ENCODE data around the gene MX2.
"Not testable (repeated sequence)": the region's sequence is repeated elsewhere in the genome, so short reads cannot be mapped to it uniquely, and the experiment has no call there.

The MX2 gene, protein sequence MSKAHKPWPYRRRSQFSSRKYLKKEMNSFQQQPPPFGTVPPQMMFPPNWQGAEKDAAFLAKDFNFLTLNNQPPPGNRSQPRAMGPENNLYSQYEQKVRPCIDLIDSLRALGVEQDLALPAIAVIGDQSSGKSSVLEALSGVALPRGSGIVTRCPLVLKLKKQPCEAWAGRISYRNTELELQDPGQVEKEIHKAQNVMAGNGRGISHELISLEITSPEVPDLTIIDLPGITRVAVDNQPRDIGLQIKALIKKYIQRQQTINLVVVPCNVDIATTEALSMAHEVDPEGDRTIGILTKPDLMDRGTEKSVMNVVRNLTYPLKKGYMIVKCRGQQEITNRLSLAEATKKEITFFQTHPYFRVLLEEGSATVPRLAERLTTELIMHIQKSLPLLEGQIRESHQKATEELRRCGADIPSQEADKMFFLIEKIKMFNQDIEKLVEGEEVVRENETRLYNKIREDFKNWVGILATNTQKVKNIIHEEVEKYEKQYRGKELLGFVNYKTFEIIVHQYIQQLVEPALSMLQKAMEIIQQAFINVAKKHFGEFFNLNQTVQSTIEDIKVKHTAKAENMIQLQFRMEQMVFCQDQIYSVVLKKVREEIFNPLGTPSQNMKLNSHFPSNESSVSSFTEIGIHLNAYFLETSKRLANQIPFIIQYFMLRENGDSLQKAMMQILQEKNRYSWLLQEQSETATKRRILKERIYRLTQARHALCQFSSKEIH

DNA sequence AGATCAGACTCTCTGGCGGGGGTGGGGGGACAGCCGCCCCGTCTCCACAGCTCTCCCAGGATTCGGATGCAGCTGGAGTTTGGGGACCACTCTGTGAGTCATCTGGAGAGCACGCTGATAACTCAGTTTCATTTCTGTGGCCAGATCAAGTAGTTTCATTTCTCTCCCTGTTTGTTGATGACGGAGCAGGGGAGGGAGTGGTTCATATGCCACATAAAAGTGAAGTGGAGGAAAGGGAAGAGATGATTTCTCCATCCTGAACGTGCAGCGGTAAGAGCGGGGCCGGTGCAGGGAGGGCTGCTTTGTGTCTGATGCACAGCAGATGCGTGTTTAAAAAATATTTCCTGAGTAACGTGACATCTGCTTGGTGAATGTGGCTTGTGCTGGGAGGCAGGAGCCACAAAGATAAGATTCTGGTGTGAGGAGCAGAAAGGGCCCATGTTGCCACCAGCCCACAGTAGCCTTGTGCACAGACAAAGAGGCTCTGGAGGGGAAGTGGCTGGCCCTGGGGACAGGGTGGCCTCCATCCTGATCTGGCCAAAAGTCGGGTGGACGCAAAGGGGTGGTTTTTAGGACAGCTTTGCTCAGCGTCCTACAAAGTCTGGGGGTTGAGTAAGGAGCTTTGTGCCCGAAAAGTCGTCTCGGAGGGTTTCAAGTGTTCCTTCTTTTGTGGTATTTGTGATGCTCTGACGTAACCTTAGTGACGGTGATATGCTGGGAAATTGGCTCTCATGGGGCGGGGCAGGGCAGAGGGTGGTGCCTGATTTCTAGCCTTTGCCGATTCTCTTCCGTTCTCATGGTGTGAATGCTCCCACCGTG is at the start of gene MX2:
TSS of gene MX2 (plus strand) at position 242 of the 819 bp plus-strand sequence. CDS start 14,880 bp downstream, outside the sequence.
- Mint-ChIP-seq H3K9me3 (no peaks in the 10 kb centered on the region), H3K27ac (peak within 1 kb of the TSS; percentile 99), H3K4me1 (peaks cover 62% of the 10 kb centered on the region)

DNA sequence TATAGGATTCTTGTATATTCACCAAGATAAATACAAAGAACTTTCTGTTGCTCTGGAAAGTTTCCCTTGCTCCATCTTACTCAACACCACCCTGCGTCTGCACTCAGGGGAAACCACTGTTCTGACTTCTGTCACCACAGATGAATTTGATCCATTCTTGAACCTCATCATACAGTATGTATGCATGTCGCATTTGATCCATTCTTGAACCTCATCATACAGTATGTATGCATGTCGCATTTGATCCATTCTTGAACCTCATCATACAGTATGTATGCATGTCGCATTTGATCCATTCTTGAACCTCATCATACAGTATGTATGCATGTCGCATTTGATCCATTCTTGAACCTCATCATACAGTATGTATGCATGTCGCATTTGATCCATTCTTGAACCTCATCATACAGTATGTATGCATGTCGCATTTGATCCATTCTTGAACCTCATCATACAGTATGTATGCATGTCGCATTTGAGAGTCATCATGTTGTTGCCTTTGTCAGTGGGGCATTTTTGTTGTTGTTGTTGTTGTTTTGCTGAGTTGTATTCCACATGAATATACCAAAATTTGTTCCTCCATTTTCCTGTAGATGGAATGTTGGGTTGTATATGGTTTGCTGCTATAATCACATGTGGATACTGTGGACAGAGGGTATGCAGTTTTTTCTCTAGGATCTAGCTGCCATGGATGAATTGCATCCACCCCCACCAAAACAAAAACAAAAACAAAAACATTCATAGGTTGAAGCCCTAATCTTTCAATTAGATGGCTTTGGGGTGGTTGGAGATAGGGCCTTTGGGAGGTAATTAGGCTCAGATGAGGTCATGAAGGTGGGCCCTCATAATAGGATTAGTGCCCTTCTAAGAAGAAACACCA is 48.3 kb upstream of the MX2 start:
- H3K27ac Mint-ChIP-seq, DNase-seq, H3K36me3 Mint-ChIP-seq, H3K4me3 Mint-ChIP-seq, H3K4me1 Mint-ChIP-seq, H3K9me3 Mint-ChIP-seq, CTCF ChIA-PET: not testable (repeated sequence)
- H3K27me3 Mint-ChIP-seq = peaks cover 68% of the 10 kb centered on the region

More for the DNA sequence above, at the start of gene MX2:
- H3K36me3 Mint-ChIP-seq = peaks cover 24% of the 10 kb centered on the region
- peak; percentile 90 for DNase-seq
- H3K4me3 Mint-ChIP-seq = peak within 1 kb of the TSS; percentile 75
- CTCF ChIA-PET = interaction anchor here (0.8 to 1.7 kb wide), 2 partner anchors 8 to 64 kb away, joined by 3 to 5 read pairs; partner anchors contain the start of gene MX1
- peaks cover 10% of the 10 kb centered on the region for H3K27me3 Mint-ChIP-seq

DNA sequence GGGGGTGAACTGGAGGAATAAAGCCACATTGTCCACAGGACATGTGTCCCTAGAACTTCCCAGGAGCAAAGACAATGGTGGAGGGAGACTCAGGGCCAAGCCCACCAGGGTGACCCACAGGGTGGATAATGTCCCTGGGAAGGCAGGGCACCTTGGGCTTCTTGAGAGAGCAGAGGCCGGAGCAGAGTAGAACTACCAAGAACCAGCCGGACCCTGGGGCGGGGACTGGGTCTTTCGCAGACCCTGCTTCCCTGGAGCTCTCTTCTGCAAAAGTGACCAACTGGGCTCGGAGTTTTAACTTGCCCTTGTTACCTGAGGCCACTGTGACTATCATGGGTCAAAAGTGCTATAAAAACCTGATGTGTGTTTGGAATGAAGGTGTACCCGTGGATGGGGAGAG is 46.1 kb upstream of the MX2 start:
- no peak for DNase-seq
- H3K9me3 Mint-ChIP-seq = no peaks in the 10 kb centered on the region
- no peaks in the 10 kb centered on the region for H3K36me3 Mint-ChIP-seq
- H3K27me3 Mint-ChIP-seq = peaks cover 73% of the 10 kb centered on the region
- no peak overlapping the region for H3K4me3 Mint-ChIP-seq
- H3K4me1 Mint-ChIP-seq = peaks cover 5% of the 10 kb centered on the region
- CTCF ChIA-PET = no interaction called here
- no peak overlapping the region for H3K27ac Mint-ChIP-seq

DNA sequence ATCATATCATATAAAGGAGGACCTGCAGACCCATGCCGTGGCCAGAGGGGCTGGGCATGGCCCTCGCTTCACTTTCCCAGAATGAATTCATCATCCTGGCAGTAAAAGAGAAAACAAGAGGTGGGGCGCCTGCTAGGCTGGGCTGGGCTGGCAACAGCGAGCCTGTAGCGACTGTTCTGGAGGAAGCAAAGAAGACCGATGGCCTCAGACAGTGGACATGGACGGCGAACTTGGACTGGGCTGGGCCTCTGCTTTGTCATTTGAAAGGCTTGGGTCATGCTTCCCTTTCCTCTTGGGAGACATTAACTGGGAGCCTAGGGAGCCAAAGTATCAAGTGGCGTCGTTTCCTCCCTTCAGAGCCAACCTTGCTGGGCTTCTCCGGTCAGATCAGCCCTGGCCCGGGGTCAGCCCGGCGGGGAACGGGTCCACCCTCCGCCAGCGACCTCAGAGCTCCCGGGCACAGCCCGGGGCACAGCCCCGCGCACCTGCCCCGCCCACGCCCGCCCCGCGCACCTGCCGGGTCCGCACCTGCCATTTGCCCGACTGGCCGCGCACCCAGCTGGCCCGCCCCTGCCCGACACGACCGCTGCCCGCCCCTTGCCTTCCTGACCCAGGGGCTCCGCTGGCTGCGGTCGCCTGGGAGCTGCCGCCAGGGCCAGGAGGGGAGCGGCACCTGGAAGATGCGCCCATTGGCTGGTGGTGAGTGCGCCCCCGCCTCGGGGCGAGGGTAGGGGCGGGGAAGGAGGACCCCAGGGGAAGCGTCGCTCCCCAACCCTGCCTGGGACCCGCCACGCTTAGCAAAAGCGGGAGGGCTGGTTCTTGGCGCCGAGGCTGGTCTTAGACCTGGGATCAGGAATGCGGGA is 45.4 kb upstream of the MX2 start, which contains the start of gene FAM3B:
TSS of gene FAM3B (plus strand) at position 602 of the 863 bp plus-strand sequence. CDS start at position 681, 79 bp downstream.
- Mint-ChIP-seq H3K36me3 (no peaks in the 10 kb centered on the region), H3K4me3 (no peak within 1 kb of the TSS), H3K9me3 (no peaks in the 10 kb centered on the region), H3K4me1 (peaks cover 7% of the 10 kb centered on the region), H3K27me3 (peaks cover 73% of the 10 kb centered on the region), H3K27ac (no peak within 1 kb of the TSS)
- CTCF ChIA-PET = no interaction called here
- DNase-seq = no peak

GRCh38 chr21:41317063-41317392 is 44.8 kb upstream of the MX2 start:
- Mint-ChIP-seq H3K27me3 (peaks cover 79% of the 10 kb centered on the region), H3K4me1 (peaks cover 8% of the 10 kb centered on the region), H3K36me3 (no peaks in the 10 kb centered on the region), H3K9me3 (no peaks in the 10 kb centered on the region), H3K4me3 (no peak overlapping the region), H3K27ac (no peak overlapping the region)
- no peak for DNase-seq
- CTCF ChIA-PET = no interaction called here

DNA sequence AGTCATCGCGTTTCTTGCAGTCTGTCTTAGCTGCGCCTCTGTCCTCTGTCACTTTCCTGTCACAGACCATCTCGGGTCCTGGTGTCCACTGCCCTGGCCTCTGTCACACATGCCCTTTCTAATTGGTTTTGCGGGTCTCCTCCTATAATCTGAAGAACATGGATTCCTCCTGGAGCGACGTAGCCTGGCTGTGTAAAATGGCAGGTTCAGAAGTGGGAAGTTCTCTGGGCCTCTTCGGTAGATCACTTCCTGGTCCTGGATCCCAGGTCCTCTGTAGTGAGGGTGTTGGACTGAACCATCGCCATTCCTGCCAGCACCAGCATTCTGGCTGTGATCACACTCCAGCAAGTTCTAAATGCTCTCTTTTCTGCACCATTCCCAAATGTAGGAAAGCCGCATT is 44.4 kb upstream of the MX2 start:
- no peaks in the 10 kb centered on the region for H3K36me3 Mint-ChIP-seq
- H3K9me3 Mint-ChIP-seq = no peaks in the 10 kb centered on the region
- peaks cover 81% of the 10 kb centered on the region for H3K27me3 Mint-ChIP-seq
- H3K4me3 Mint-ChIP-seq = no peak overlapping the region
- H3K4me1 Mint-ChIP-seq = peaks cover 8% of the 10 kb centered on the region
- DNase-seq = no peak
- CTCF ChIA-PET = no interaction called here
- no peak overlapping the region for H3K27ac Mint-ChIP-seq

DNA sequence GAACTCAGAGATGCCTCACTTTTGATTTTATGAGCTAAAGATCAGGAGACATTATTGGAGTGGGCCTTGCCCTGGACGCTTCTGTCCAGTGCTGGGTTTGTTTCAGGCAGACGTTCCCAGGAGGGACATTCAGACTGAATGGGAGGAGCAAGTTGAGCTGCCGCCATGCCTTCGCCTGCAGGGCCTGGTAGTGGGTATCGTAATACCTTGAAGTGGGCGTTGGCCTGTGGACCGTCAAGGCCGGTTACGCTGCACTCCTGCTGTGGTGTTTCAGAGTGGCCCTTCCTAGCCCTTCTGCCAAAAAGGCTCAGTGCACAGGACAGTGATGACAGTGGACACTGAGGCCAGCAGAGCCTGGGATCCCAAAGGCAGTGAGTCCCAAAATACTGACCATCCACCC is 43.6 kb upstream of the MX2 start:
- Mint-ChIP-seq H3K27ac (no peak overlapping the region), H3K9me3 (no peaks in the 10 kb centered on the region), H3K4me1 (peaks cover 8% of the 10 kb centered on the region), H3K4me3 (no peak overlapping the region), H3K27me3 (peaks cover 81% of the 10 kb centered on the region), H3K36me3 (no peaks in the 10 kb centered on the region)
- CTCF ChIA-PET = no interaction called here
- no peak for DNase-seq

GRCh38 chr21:41319273-41319672 is 42.6 kb upstream of the MX2 start:
- Mint-ChIP-seq H3K27me3 (peaks cover 81% of the 10 kb centered on the region), H3K4me1 (peaks cover 8% of the 10 kb centered on the region), H3K4me3 (no peak overlapping the region), H3K27ac (no peak overlapping the region), H3K36me3 (no peaks in the 10 kb centered on the region), H3K9me3 (no peaks in the 10 kb centered on the region)
- DNase-seq = no peak
- CTCF ChIA-PET = interaction anchor here (3.4 kb wide), 1 partner anchor 36 kb away, joined by 17 read pairs; no protein-coding TSS in a partner anchor

GRCh38 chr21:41321211-41321907 is 40.5 kb upstream of the MX2 start:
- no peak overlapping the region for H3K4me3 Mint-ChIP-seq
- no peaks in the 10 kb centered on the region for H3K9me3 Mint-ChIP-seq
- peaks cover 64% of the 10 kb centered on the region for H3K27me3 Mint-ChIP-seq
- H3K4me1 Mint-ChIP-seq = peaks cover 8% of the 10 kb centered on the region
- DNase-seq = no peak
- no peaks in the 10 kb centered on the region for H3K36me3 Mint-ChIP-seq
- H3K27ac Mint-ChIP-seq = no peak overlapping the region
- CTCF ChIA-PET = interaction anchor here (3.4 kb wide), 1 partner anchor 38 kb away, joined by 17 read pairs; no protein-coding TSS in a partner anchor

DNA sequence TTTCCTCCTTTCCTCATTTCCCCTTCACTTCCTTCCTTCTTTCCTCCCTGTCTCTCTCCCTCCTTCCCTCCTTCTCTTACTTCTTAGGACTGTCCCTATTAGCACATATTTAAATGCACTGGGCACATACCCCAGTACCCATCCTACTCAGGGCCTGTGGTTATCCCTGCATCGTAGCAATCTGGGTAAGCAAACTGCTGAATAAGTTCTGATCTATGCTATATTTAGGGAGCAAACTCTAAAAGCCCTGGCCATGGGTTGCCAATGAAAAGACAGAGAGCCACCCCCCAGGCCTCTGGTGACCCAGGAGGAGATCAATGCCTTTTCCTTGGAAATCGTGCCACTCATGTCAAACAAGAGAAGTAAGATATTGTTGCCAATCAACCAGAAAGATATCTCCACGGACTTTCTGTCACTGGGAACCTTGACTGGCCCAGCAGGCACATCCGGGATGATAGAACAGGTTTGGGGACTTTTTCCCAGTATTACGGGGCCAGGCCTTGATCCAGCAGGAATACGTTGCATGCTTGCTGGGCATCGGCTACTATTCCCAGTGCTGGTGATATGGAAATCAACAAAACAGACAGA is 39.8 kb upstream of the MX2 start:
- DNase-seq = no peak
- CTCF ChIA-PET = interaction anchor here (3.4 kb wide), 1 partner anchor 39 kb away, joined by 17 read pairs; no protein-coding TSS in a partner anchor
- H3K27me3 Mint-ChIP-seq = peaks cover 58% of the 10 kb centered on the region
- no peaks in the 10 kb centered on the region for H3K9me3 Mint-ChIP-seq
- H3K4me1 Mint-ChIP-seq = peaks cover 8% of the 10 kb centered on the region
- H3K4me3 Mint-ChIP-seq = no peak overlapping the region
- H3K36me3 Mint-ChIP-seq = no peaks in the 10 kb centered on the region
- H3K27ac Mint-ChIP-seq = no peak overlapping the region

GRCh38 chr21:41322496-41323382 is 39.1 kb upstream of the MX2 start:
- CTCF ChIA-PET = interaction anchor here (3.4 kb wide), 1 partner anchor 39 kb away, joined by 17 read pairs; no protein-coding TSS in a partner anchor
- Mint-ChIP-seq H3K4me1 (peaks cover 4% of the 10 kb centered on the region), H3K27me3 (peaks cover 51% of the 10 kb centered on the region), H3K27ac (no peak overlapping the region), H3K9me3 (no peaks in the 10 kb centered on the region), H3K4me3 (no peak overlapping the region), H3K36me3 (no peaks in the 10 kb centered on the region)
- DNase-seq = no peak

Data from activated naive CD4-positive, alpha-beta T cell treated with anti-CD3 and anti-CD28 coated beads, Interleukin-2, amount 10 ng/mL, durations not matched to agents 7 days and 5 days (primary cell).